ENCODE measurements around the gene ENTPD2.
"Not testable (repeated sequence)": the region's sequence is repeated elsewhere in the genome, so short reads cannot be mapped to it uniquely, and the experiment has no call there.

Gene ENTPD2

GRCh38 chr9:137044037-137044436, 9.8 kb downstream of the ENTPD2 start:
- DNase-seq: no peak

GRCh38 chr9:137042751-137043727, 10.8 kb downstream of the ENTPD2 start:
- DNase-seq: no peak

GRCh38 chr9:137041124-137041523, 12.7 kb downstream of the ENTPD2 start:
- DNase-seq: no peak

- DNase-seq: no peak
Measured at GRCh38 chr9:137040568-137040967, 13.3 kb downstream of the ENTPD2 start.

GRCh38 chr9:137039611-137040366, 14.1 kb downstream of the ENTPD2 start:
- no peak for DNase-seq

- no peak for DNase-seq
Measured at GRCh38 chr9:137038916-137039315, 14.9 kb downstream of the ENTPD2 start.

- DNase-seq: no peak
Measured at GRCh38 chr9:137037483-137037882, 16.4 kb downstream of the ENTPD2 start.

- DNase-seq: no peak
Measured at GRCh38 chr9:137037035-137037434, 16.8 kb downstream of the ENTPD2 start.

- no peak for DNase-seq
Measured at GRCh38 chr9:137035937-137036336, 17.9 kb downstream of the ENTPD2 start.

- DNase-seq: no peak
Measured at GRCh38 chr9:137035507-137035834, 18.4 kb downstream of the ENTPD2 start.

GRCh38 chr9:137034709-137035506, 19.0 kb downstream of the ENTPD2 start:
- peak; percentile 94 for DNase-seq

GRCh38 chr9:137034039-137034708, 19.7 kb downstream of the ENTPD2 start:
- DNase-seq: no peak

GRCh38 chr9:137033481-137033880, 20.4 kb downstream of the ENTPD2 start:
- not testable (repeated sequence) for DNase-seq

GRCh38 chr9:137032858-137033257, 21.0 kb downstream of the ENTPD2 start:
- peak; percentile 76 for DNase-seq

GRCh38 chr9:137031904-137032640, 21.8 kb downstream of the ENTPD2 start, which contains the start of gene FUT7:
Gene FUT7, minus strand, starts transcription at chr9:137032088. Its CDS starts 97 bp downstream, at chr9:137031991.
- DNase-seq: peak; percentile 79

GRCh38 chr9:137030538-137031527, 23.0 kb downstream of the ENTPD2 start:
- DNase-seq: peak; percentile 84

- no peak for DNase-seq
Measured at GRCh38 chr9:137030006-137030405, 23.9 kb downstream of the ENTPD2 start.

GRCh38 chr9:137029058-137029936, 24.6 kb downstream of the ENTPD2 start:
- DNase-seq: peak; percentile 90
